BJ (cell line): ENCODE data around the gene DOCK11. TPM values are rescaled to one million over a fixed set of nuclear protein-coding genes. Genes with fewer than 3 reads are reported as not detected.
"Not testable (repeated sequence)": the region's sequence is repeated elsewhere in the genome, so short reads cannot be mapped to it uniquely, and the experiment has no call there.

Experiments
- CTCF ChIA-PET: fragments of 350-600 bp; formaldehyde crosslinking; extraction: SDS; loops from one replicate; lab custom pipeline; 2021; ENCODE audit warnings: antibody characterized with exemption, inconsistent platforms; lab: Yijun Ruan, JAX
- POLR2A ChIA-PET: fragments of 300-600 bp; sonication (Branson Sonifier 250); formaldehyde crosslinking; extraction: SDS; loops from one replicate; lab custom pipeline; 2021; ENCODE audit warnings: antibody characterized with exemption; lab: Charles Lee
- DNase-seq: peaks from one replicate; pipeline ENCODE4 v3.0.0-alpha.2; 2011; ENCODE audit warnings: low read depth
- H3K27me3 ChIP-seq: 2 replicates; pipeline ENCODE4 v1.6.0; 2011; ENCODE audit warnings: low read length; ENCODE audit not compliant: control insufficient read depth, insufficient read depth
- H3K36me3 ChIP-seq: 2 replicates; pipeline ENCODE4 v1.5.1; 2011; ENCODE audit warnings: low read length; ENCODE audit not compliant: control insufficient read depth, insufficient read depth
- H3K4me3 ChIP-seq: 2 replicates; pipeline ENCODE4 v1.5.1; 2011; ENCODE audit warnings: low read depth, mild to moderate bottlenecking, control low read depth, low read length
- CTCF ChIP-seq: IDR thresholded peaks from 2 replicates; pipeline ENCODE4 v1.5.1; 2011; ENCODE audit warnings: low read depth, mild to moderate bottlenecking, control low read depth, inconsistent platforms, low read length, moderate library complexity; ENCODE audit not compliant: insufficient read depth
- polyA plus RNA-seq: library from polyadenylated mRNA; depleted of rRNA; stranded (reverse); fragments of >200 nt; gene quantifications from 2 replicates; pipeline ENCODE4 v1.2.3, GENCODE V29; 2011

DOCK11 gene
- polyA plus RNA-seq, 1 experiment, result 10.3 TPM

DNA sequence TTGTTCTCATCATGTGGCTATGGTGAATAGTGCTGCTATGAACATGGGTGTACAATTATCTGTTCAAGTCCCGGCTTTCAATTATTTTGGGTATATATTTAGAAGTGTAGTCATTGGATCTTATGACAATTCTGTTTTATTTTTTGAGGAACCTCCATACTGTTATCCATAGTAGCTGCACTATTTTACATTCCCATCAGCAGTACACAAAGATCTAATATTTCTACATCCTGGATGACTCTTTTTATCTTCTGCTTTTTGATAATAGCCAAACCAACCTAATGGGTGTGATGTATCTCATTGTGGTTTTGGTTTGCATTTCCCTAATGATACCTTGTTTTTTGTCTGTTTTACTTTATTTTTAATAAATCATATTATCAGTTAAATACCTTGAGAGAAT, 218.9 kb downstream of the DOCK11 start:
- no peaks in the 10 kb centered on the region for H3K27me3 ChIP-seq
- CTCF ChIA-PET, result no interaction called here
- H3K36me3 ChIP-seq, result no peaks in the 10 kb centered on the region
- no peak overlapping the region for H3K4me3 ChIP-seq
- TF ChIP-seq CTCF, result no peak
- POLR2A ChIA-PET, result no interaction called here
- no peak for DNase-seq

GRCh38 chrX:118715917-118716316, 220.3 kb downstream of the DOCK11 start:
- H3K36me3 ChIP-seq, DNase-seq, H3K4me3 ChIP-seq, CTCF ChIA-PET, H3K27me3 ChIP-seq, POLR2A ChIA-PET: not testable (repeated sequence)

GRCh38 chrX:118716833-118717232, 221.2 kb downstream of the DOCK11 start:
- POLR2A ChIA-PET, H3K36me3 ChIP-seq, DNase-seq, H3K4me3 ChIP-seq, CTCF ChIA-PET, H3K27me3 ChIP-seq: not testable (repeated sequence)

DNA sequence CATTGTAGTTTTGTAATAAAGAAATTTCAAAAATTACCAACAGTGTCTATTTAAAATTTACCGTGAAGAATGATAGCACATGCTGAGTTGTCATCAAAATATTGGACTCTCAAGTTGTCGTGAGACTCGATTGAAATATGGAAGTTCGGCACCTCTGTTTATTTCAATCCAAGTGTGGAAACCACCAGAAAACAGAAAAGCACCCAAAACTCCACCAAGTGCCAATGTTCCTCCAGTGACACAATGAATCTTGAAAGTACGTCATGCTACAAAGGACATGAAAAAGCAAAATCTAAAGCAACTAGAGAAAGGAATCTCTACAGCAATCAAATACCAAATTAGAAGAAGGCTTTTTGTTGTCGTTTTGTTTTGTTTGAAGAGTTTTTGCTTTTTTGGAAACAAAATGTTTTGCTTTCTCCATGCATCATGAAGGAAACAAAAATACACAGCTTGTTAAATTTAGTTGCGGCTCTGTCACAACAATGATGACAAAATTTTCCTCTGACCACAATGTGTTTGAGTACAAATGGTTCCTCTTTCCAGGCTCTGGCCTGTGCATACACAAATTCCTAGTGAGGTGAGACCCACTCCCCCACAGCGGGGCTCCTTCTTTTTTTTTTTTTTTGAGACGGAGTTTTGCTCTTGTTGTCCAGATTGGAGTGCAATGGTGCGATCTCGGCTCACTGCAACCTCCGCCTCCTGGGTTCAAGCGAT, 222.2 kb downstream of the DOCK11 start:
- no peak for DNase-seq
- CTCF ChIA-PET, result no interaction called here
- Histone ChIP-seq H3K36me3 (no peaks in the 10 kb centered on the region), H3K27me3 (no peaks in the 10 kb centered on the region), H3K4me3 (no peak overlapping the region)
- POLR2A ChIA-PET, result no interaction called here
- no peak for TF ChIP-seq CTCF

DNA sequence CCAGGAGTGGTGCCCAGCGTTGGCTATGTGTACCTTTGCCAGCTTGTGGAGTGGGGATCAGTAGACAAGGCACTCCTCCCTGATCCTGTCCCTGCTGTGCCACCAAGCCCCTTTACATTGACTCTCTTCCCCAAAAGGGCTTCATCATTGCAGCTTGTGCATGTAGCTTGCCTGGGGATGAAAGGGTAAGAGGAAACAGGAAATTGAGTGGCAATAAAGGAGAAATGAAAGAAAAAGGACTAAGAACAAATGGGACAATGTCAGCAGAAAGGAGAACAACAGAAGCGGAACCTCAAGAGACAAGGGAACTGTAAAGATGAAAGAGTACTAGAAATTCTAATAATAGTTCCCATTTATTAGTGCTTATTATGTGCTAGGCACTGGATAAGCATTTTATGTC, 223.1 kb downstream of the DOCK11 start:
- POLR2A ChIA-PET, result no interaction called here
- TF ChIP-seq CTCF, result no peak
- CTCF ChIA-PET, result no interaction called here

GRCh38 chrX:118720058-118720707, 224.6 kb downstream of the DOCK11 start:
- TF ChIP-seq CTCF, result no peak
- Histone ChIP-seq H3K36me3 (no peaks in the 10 kb centered on the region), H3K27me3 (no peaks in the 10 kb centered on the region), H3K4me3 (no peak overlapping the region)
- ChIA-PET POLR2A (no interaction called here), CTCF (no interaction called here)
- DNase-seq, result no peak

More for the DNA sequence above, 223.1 kb downstream of the DOCK11 start:
- Histone ChIP-seq H3K4me3 (no peak overlapping the region), H3K36me3 (no peaks in the 10 kb centered on the region), H3K27me3 (no peaks in the 10 kb centered on the region)
- no peak for DNase-seq
